Omental fat pad (tissue), 4 donors: ENCODE data around the gene TBATA. TPM values are rescaled to one million over a fixed set of nuclear protein-coding genes. Genes with fewer than 3 reads are reported as not detected.

Experiments
- ATAC-seq: fragments of 150-250 bp; one replicate; pipeline ENCODE4 v1.9.1; 2016; ENCODE audit warnings: mild to moderate bottlenecking, moderate library complexity; ENCODE audit not compliant: low FRiP score
- DNase-seq: peaks from one replicate; pipeline ENCODE4 v3.0.0-alpha.2; 2019; ENCODE audit warnings: low spot score
- CTCF ChIP-seq, 3 donors: fragments of 450-650 bp; IDR thresholded peaks; one replicate each; pipeline ENCODE4 v1.5.1; 2016 to 2017; ENCODE audit warnings: antibody characterized with exemption in 3 of 3, mild to moderate bottlenecking in 3 of 3, moderate library complexity in 2 of 3
- small RNA-seq: library from RNA; depleted of rRNA; stranded (forward); fragments of <200 nt; gene quantifications from one replicate; pipeline ENCODE3, GENCODE V24; 2016
- total RNA-seq, 4 donors: library from RNA; depleted of rRNA; stranded (reverse); fragments of >200 nt; gene quantifications; one replicate each; pipeline ENCODE4 v1.1.0, GENCODE V29; 2016

TBATA gene
- total RNA-seq, 4 donors from 2014 or later, result not detected

- ATAC-seq (no peak), DNase-seq (no peak)
- TF ChIP-seq CTCF (IDR thresholded peaks at IDR 0.05), result no peak
These were observed 54.2 kb downstream of the TBATA start for GRCh38 chr10:70730955-70731354.

GRCh38 chr10:70729763-70730357, 55.3 kb downstream of the TBATA start:
- DNase-seq (no peak), ATAC-seq (no peak)
- no peak for TF ChIP-seq CTCF (IDR thresholded peaks at IDR 0.05)

DNA sequence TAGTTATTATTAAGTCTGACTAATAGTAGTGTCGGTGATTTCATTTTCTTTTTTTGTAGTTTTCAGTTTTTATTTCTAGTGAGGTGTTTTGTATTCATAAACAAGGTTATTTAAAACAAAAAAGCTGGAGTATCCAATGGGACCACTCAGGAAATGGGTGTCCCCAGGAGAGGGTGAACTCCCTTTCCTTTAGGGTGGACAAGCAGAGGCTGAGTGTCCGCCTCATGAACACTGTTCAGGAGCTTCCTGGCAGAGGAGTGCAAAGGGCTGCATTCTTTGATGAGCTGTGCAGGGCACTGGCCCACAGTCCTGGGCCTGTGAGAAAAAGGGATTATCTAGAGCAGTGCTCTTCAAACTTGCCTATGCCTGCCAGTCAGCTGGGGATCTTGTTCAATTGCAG, 56.8 kb downstream of the TBATA start:
- no peak for TF ChIP-seq CTCF (IDR thresholded peaks at IDR 0.05)
- ATAC-seq, result no peak
- DNase-seq, result no peak

GRCh38 chr10:70726909-70727495, 58.2 kb downstream of the TBATA start:
- ATAC-seq (no peak), DNase-seq (no peak)
- no peak for TF ChIP-seq CTCF (IDR thresholded peaks at IDR 0.05)

DNA sequence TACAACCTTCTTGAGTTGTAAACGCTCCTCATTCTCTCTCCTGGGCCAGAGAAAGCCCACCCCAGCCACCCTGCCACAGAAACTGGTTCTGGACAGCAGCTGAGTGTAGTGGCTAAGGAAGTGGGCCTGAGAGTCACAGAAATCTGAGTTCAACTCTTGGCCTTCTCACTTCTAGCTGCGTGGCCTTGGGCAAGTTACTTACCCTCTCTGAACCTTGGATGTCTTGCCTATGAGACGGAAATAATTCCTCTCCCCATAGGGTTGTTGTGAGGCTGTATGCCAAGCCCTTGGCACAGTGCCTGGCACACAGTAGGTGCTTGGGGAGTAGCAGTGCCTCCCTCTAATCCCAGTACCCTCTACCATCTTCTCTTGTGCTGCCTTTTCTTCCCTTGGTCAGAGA, 61.4 kb downstream of the TBATA start:
- no peak for TF ChIP-seq CTCF (IDR thresholded peaks at IDR 0.05)
- DNase-seq (no peak), ATAC-seq (no peak)

DNA sequence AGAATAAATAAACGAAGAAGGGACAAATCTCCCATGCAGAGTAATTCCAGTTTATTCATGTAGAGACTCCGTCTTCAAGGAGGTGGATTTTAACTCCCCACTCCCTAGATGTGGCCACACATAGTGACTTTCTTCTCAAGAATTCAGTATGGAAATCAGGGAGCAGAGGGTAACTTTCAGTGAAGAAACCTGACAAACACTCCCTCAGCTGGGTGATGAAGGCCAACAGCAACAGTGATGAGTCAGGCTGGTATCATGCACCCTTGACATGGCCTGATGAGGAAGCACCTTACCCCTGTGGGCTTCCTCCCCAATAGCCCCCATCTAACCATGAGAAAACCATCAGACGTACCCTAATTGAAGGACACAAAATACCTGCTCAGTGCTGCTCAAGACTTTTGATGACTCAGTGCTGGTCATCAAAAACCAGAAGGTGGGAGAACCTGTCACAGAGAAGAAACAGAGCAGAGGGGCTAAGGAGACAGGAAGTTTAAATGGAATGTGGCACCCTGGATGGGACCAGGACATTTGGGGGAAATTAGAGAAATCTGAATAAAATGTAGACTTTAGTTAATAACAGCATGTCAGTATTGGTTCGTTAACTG, 62.3 kb downstream of the TBATA start:
- DNase-seq (no peak), ATAC-seq (no peak)
- TF ChIP-seq CTCF (IDR thresholded peaks at IDR 0.05), result no peak

Small RNAs within 50 kb of the gene (small RNA-seq; reads per million reads assigned to genes)
- gene RPS26P40, result not detected

Other genes with a start within 250 kb of the TBATA start
- 10 to 100 TPM in 1 of 4 donors, 1 to 10 TPM in 3; 3.0 to 21.4 (median 3.6) TPM for gene PRF1, start 182.6 kb downstream of the TBATA start, total RNA-seq
- under 1 TPM in 3 of 4 donors, not detected in 1; 0.19 to 0.60 (median 0.47) TPM for gene ADAMTS14, start 112.9 kb downstream of the TBATA start, total RNA-seq
- gene SGPL1, start 30.6 kb upstream of the TBATA start, total RNA-seq, result 10 to 100 TPM; 27.8 to 35.3 (median 30.2) TPM
- 10 to 100 TPM; 47.0 to 77.2 (median 64.3) TPM for gene PCBD1, start 103.2 kb upstream of the TBATA start, total RNA-seq